Putamen (tissue), 1 donor: ENCODE data around the gene PIP4K2A.
"Not testable (repeated sequence)": the region's sequence is repeated elsewhere in the genome, so short reads cannot be mapped to it uniquely, and the experiment has no call there.

Source experiments
- DNase-seq: peaks from one replicate; pipeline ENCODE4 v3.0.0-alpha.2; 2016; ENCODE audit warnings: low spot score

Gene PIP4K2A

GRCh38 chr10:22554461-22555182, 159.8 kb downstream of the PIP4K2A start:
- peak; percentile 70 for DNase-seq

- no peak for DNase-seq
Observed at GRCh38 chr10:22553452-22553995, 160.9 kb downstream of the PIP4K2A start.

DNA sequence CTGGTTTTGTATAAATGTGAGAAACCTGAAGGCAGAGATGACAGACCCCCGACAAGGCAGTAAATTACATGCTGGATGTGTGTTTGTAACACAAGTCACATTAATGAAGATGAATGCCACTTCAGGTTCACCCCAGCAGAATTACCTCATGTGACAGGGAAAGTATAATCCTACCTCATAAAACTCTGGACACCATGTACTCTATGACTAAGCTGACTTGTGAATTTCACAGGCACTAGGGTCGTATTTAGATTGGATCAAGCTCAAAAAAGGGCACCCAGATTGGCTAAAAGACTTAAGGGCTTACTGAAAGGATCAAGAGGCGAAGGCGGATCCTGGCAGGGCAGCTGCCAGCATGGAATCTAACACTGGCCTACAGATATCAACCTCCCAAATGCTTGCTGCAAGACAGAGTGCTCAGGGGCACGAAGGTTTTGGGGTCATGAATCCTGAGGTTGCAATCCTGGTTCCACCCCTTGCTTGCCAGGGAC, 161.4 kb downstream of the PIP4K2A start:
- DNase-seq, result no peak

DNA sequence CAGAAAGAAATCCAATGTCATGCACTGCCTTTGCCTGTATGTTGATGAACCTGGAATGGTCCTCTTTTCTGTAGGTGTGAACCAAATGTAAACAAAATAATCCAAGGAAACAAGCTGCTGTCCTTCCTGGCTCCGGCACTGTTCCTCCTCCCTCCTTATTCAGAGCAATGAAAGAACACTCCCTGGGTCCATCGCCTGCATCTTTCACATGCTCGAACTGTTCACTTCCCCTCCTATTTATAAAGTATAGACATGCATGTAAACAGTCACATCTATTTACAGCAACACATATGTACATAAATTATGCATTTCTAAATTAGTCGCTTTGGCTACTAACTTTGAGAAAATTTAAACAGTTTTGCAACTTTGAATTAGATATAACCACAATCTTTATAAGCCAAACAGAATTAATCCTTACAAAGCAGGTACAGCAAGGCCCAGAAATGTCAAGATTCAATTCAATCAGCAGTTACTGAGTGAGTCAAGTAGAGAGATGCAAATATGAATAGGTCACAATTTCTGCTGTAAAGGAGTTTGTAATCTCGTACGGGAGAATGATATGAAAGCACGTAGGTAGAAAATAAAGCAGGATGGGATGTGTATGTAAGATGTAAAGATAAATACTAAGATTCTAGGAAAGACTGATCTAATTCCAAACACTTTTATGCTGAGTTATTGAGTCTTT, 162.6 kb downstream of the PIP4K2A start:
- no peak for DNase-seq

- DNase-seq, result no peak
Observed at GRCh38 chr10:22550732-22551131, 163.6 kb downstream of the PIP4K2A start.

GRCh38 chr10:22548344-22548743, 166.0 kb downstream of the PIP4K2A start:
- DNase-seq, result no peak

DNA sequence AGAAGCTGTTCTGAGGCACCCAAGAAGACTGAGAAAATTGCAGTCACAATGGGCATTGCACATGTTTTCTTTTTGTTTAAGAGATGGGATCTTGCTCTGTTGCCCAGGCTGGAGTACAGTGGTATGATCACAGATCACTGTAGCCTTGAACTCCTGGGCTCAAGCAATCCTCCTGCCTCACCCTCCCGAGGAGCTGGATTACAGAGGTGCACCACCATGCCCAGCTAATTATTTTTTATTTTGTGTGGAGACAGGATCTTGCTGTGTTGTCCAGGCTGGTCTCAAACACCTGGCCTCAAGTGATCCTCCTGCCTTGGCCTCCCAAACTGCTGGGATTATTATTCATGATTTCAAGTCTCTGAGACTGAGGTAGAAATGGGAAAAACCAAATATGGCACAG, 168.7 kb downstream of the PIP4K2A start:
- no peak for DNase-seq

DNA sequence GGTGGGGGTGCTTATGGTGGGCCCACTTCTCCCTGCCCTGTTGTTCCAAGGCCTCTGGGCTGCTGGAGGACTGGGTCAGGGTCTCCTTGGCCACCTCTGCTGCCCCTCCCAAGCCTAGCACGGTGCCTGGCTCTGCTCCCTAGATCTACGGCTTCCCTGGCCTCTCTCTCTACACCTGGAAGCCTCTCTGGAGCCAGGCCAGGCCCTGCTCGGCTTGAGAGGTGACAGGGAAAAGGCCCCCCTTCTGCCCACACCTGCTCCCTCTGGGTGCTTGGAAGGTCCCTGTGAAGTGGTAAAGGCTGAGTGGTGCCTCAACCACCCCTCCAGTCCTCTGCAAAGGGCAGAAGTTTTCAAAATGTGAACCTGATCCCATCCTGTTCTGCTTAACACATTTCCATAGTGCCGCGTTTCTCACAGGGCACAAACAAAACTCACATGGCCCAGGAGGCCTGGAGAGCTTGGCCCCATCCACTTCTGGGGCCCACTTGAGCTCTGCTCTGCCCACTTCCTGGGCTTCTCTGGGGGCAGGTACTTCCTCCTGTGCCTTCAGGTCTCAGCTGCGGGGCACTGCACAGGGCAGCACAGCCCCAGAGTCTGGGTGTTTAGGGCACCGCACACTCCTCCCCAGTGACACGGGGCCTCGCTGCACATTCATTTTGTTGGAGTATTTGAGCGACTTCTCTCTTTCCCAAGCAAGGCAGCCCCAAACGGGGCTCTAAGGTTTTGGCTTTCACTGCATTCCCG, 169.9 kb downstream of the PIP4K2A start:
- no peak for DNase-seq

DNA sequence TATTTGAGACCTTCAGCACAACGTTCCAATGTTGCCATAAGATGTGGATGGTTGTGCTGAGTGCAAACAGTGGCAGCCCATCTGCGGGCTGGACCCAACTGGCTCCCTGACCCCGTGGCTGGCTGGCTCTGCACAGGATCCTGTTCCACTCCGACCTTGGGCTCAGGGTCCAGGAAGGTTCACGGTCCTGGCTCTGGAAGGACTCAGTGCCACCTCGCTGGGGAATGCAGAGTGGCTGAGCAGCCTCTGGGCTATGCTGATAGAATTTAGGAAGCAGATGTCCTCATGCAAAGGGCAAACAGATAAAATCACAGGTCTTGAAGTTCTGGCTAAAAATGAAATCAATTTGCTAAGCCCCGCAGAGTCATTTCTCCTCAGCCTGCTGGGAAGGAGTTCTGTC, 171.6 kb downstream of the PIP4K2A start:
- DNase-seq, result no peak

DNA sequence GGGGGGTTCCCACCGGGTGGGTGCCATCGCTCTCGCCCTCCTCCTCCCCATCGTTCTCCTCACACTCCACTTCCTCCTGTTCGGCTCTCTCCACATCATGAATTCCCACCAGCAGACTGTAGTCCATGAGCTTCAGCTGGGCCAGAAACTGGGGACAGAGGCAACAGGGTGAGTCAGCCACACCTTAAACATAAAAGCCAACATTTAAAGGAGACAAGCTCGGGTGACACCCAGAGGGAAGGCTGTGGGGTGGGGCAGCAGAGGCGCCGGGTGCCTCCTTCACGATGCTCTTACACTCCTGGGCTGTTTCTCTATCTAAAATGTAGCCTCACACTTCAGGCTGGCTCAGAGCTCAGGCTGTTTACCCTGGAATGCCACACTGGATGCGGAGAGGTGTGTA, 172.5 kb downstream of the PIP4K2A start:
- no peak for DNase-seq

DNA sequence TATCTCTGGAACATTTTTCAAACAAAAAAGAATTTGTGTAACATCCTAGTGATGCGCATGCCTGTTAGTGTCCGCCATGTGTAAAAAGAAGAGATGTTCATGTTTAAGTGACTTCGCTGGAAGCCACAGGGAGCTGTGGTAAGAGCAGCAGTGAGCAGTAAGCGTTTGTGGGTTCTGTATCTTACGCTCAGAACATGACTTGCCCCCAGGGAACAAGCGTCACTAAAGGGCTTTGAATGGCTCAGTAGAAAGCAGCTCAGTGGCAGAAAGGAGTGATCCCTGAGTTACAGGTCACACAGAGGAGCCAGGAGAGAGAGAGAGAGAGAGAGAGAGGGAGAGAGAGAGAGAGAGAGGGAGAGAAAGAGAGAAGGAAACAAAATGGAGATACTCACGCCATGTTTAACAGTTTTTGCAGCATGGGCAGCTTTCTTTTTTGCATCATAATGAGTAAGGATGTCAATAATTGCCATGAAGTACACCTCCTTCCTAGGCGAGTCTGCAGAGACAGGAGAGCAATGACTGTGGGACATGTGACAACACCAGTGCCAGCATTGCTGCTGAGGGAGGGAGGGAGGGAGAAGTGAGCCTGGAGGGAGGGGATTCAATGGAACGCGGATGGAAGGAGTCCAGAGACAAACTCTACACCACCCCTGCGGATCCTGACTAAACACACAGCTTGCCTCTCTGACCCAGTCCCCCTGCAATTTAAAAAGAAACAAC, 174.6 kb downstream of the PIP4K2A start:
- DNase-seq, result no peak

GRCh38 chr10:22537810-22538209, 176.6 kb downstream of the PIP4K2A start:
- no peak for DNase-seq

GRCh38 chr10:22536620-22537019, 177.8 kb downstream of the PIP4K2A start:
- DNase-seq, result peak; percentile 62

- no peak for DNase-seq
Observed at GRCh38 chr10:22534849-22535604, 179.4 kb downstream of the PIP4K2A start.

GRCh38 chr10:22531441-22531840, 182.9 kb downstream of the PIP4K2A start:
- DNase-seq, result no peak

DNA sequence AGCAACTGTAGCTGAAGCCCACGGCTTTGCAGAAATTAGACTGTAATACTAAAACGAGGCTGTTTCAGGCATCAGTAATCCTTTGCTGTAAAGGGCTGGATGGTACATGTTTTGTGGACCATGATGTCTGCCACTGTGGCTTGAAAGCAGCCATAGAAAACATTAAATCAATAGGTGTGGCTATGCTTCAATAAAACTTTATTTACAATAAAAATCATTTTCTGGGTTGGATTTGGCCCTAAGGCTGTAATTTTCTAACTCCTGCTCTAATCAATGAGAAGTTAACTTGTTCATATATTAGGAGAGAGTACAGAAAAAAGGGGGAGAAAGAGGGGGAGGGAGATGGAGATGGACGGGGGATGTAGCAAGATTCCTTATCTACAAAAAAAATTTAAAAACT, 183.4 kb downstream of the PIP4K2A start:
- no peak for DNase-seq

DNA sequence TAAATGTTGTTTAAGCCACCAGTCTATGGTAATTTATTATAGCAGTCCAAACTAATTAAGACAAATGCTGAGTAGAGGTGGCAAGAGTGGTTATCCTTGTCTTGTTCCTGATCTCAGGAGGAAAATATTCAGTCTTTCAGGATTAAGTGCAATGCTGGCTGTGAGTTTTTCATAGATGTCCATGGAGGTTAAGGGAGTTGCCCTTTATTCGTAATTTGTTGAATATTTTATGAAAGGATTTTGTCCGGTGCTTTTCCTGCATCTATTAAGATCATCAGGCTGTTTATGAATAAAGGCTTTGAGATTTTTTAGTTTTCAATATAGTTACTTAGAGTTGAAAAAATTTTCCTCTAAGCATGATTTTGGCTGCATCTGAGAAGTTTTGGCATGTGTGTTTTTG, 186.9 kb downstream of the PIP4K2A start:
- DNase-seq, result no peak

- not testable (repeated sequence) for DNase-seq
Observed at GRCh38 chr10:22524333-22524732, 190.0 kb downstream of the PIP4K2A start.

- DNase-seq, result not testable (repeated sequence)
Observed at GRCh38 chr10:22520645-22521044, 193.7 kb downstream of the PIP4K2A start.

DNA sequence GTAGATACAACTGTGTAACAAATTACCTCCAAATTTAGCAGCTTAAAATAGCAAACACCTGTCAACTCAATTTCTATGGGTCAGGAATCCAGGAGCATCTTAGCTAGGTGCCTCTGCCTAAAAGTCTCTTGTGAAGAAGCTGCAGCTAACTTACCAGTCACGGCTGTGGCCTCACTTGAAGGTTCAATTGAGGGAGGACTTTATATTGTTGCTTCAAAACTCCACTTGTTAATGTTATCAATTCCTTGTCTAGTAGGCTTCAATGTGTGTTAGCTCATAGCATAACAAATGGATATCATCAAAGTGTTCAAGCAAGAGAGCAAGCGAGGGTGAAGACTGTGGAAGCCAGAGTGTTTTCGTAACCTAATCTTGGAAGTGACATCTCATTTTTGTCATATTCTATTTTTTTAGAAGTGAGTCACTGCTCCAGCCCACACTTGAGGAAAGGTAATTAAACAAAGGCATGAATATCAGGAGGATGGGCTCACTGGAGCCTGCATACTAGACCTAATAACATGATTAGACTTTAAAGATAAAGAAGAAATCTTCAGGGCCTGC, 196.1 kb downstream of the PIP4K2A start:
- peak; percentile 68 for DNase-seq

DNA sequence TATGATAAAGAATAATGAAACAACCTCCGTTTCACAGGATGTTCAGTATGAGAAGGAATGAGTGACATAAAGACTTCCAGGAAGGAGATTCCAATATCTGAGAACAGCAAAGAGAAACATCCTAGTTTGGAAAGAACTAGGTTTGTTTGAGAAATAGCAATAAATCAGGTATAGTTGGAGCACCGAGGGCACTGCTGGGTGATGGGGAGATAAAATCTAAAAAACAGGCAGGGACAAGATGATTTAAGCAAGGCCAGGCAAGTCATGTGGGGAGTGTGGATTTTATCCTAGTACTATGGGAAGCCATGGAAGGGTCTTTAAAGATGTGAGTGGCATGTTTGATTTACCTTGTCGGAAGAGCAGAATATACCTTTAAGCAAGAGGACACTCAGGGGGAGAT, 199.4 kb downstream of the PIP4K2A start:
- no peak for DNase-seq
